Suprapubic skin (tissue), 4 donors: ENCODE results near the gene CAMTA1. TPM values are rescaled to one million over a fixed set of nuclear protein-coding genes. Genes with fewer than 3 reads are reported as not detected.
"Not testable (repeated sequence)": the region's sequence is repeated elsewhere in the genome, so short reads cannot be mapped to it uniquely, and the experiment has no call there.

Source experiments
- DNase-seq, 2 donors: peaks; one replicate each; pipeline ENCODE4 v3.0.0-alpha.2; 2019; ENCODE audit warnings: low spot score in 2 of 2
- H3K27ac ChIP-seq: fragments of 200-600 bp; sonication (generic); one replicate; pipeline ENCODE4 v1.5.1; 2019
- H3K27me3 ChIP-seq: fragments of 200-600 bp; sonication (generic); one replicate; pipeline ENCODE4 v1.5.1; 2019
- H3K36me3 ChIP-seq: fragments of 200-600 bp; sonication (generic); one replicate; pipeline ENCODE4 v1.5.1; 2019
- H3K4me1 ChIP-seq: fragments of 200-600 bp; sonication (generic); one replicate; pipeline ENCODE4 v1.5.1; 2019
- H3K4me3 ChIP-seq: fragments of 200-600 bp; sonication (generic); one replicate; pipeline ENCODE4 v1.5.1; 2019; ENCODE audit warnings: mild to moderate bottlenecking
- H3K9me3 ChIP-seq: fragments of 200-600 bp; sonication (generic); one replicate; pipeline ENCODE4 v1.5.1; 2019
- EP300 ChIP-seq: sonication (generic); formaldehyde crosslinking; IDR thresholded peaks from one replicate; pipeline ENCODE4 v1.6.1; 2017; ENCODE audit warnings: antibody characterized with exemption
- POLR2A ChIP-seq, 2 donors: fragments of 450-650 bp; IDR thresholded peaks; one replicate each; pipeline ENCODE4 v1.6.1; 2017; ENCODE audit warnings: antibody characterized with exemption in 2 of 2, mild to moderate bottlenecking in 2 of 2, moderate library complexity in 2 of 2
- POLR2AphosphoS5 ChIP-seq, 3 donors: sonication (generic); formaldehyde crosslinking; IDR thresholded peaks; one replicate each; pipeline ENCODE4 v1.6.1; 2017; ENCODE audit warnings: antibody characterized with exemption in 3 of 3
- WGBS: methylation state at CpG from one replicate; pipeline ENCODE4 v1.1.5; 2018; 5-methylcytosine and 5-hydroxymethylcytosine counted together
- total RNA-seq, 4 donors: library from RNA; depleted of rRNA; stranded (reverse); fragments of >200 nt; gene quantifications; one replicate each; pipeline ENCODE4 v1.1.0, GENCODE V29; 2016
- TF ChIP-seq, protein P1 (sequence below), 2 donors: fragments of 200-600 bp in 1 of 2; fragments of 450-650 bp in 1 of 2; sonication (generic) in 1 of 2; IDR thresholded peaks; one replicate each; pipeline ENCODE4 v1.5.1; 2016 to 2019; ENCODE audit warnings: antibody characterized with exemption in 2 of 2, mild to moderate bottlenecking in 1 of 2, moderate library complexity in 1 of 2

CAMTA1 gene
- total RNA-seq, 4 donors from 2014 or later = 40.4 to 54.1 (median 46.6) TPM

DNA sequence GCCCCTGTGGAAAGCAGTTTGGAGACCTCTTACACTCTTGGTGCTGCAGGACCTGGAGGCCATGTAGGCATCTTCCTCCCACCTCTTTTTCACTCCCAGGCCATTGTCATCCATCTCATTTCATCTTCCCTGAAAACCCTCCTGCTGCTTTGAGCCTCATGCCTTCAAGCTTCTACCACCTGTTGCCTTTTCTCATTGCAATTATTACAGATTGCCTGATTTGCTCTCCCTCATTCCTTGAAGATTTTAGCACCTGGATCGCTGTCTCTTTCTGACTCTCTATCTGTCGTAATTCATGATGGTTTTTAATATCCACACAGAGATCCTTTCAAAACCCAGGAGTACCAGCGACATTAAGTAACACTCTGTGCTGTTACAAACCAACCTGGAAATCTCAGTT is 350.2 kb downstream of the CAMTA1 start:
- Histone ChIP-seq H3K36me3 (no peaks in the 10 kb centered on the region), H3K4me1 (no peaks in the 10 kb centered on the region), H3K4me3 (no peak overlapping the region), H3K27ac (no peak overlapping the region), H3K9me3 (no peaks in the 10 kb centered on the region), H3K27me3 (peaks cover 9% of the 10 kb centered on the region)
- 90% methylated on average over 3 of the region's 3 CpGs for WGBS
- no peak for DNase-seq
- TF ChIP-seq POLR2AphosphoS5 (IDR thresholded peaks at IDR 0.05) = no peak
- TF ChIP-seq POLR2A (IDR thresholded peaks at IDR 0.05) = no peak
- TF ChIP-seq EP300 = no peak
- TF ChIP-seq, protein P1, sequence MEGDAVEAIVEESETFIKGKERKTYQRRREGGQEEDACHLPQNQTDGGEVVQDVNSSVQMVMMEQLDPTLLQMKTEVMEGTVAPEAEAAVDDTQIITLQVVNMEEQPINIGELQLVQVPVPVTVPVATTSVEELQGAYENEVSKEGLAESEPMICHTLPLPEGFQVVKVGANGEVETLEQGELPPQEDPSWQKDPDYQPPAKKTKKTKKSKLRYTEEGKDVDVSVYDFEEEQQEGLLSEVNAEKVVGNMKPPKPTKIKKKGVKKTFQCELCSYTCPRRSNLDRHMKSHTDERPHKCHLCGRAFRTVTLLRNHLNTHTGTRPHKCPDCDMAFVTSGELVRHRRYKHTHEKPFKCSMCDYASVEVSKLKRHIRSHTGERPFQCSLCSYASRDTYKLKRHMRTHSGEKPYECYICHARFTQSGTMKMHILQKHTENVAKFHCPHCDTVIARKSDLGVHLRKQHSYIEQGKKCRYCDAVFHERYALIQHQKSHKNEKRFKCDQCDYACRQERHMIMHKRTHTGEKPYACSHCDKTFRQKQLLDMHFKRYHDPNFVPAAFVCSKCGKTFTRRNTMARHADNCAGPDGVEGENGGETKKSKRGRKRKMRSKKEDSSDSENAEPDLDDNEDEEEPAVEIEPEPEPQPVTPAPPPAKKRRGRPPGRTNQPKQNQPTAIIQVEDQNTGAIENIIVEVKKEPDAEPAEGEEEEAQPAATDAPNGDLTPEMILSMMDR (IDR thresholded peaks at IDR 0.05) = no peak

DNA sequence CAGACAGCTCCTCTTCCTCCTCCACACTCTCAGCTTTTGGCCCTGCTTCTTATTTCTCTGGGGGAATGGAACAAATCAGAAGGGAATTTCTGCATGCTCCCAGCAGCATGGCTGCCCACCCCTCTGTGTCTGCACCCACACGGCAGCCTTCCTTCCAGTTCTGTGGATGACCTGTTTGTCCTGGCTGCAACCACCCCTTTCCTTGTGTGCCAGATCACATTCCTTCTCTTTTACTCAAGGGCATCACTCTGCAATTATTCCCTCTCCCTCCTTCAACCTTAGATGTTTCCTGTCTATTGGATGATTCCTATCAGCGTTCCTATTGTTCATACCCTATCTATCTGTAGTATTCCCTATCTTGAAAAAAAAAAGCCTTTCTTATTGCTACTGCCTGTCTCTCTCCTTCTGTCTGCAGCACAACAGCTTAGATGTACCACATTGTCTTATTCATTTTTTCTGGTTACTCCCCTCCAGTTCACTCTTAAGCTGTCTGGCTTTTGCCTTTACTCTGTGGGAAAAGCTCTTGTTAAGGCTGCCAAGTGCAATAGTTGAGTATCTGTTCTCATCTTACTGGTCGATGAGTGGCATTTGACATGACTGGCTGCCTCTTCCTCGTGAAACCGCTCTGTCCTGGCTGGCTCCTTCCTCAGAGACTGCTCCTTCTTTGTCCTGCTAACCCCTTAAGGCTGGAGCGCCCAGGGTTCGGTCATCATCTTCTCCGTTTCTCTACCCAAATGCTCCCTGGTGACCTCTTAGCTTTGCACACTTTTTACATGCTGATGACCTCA is 351.1 kb downstream of the CAMTA1 start:
- H3K4me3 ChIP-seq = no peak overlapping the region
- TF ChIP-seq EP300 (no peak), POLR2A (IDR thresholded peaks at IDR 0.05) (no peak), POLR2AphosphoS5 (IDR thresholded peaks at IDR 0.05) (no peak)
- TF ChIP-seq, protein P1 (IDR thresholded peaks at IDR 0.05) = no peak
- no peaks in the 10 kb centered on the region for H3K36me3 ChIP-seq
- H3K27ac ChIP-seq = no peak overlapping the region
- 76% methylated on average over 8 of the region's 8 CpGs for whole genome bisulfite sequencing
- no peaks in the 10 kb centered on the region for H3K9me3 ChIP-seq
- no peaks in the 10 kb centered on the region for H3K4me1 ChIP-seq
- no peak for DNase-seq
- peaks cover 9% of the 10 kb centered on the region for H3K27me3 ChIP-seq

- Histone ChIP-seq H3K4me1 (no peaks in the 10 kb centered on the region), H3K27me3 (peaks cover 9% of the 10 kb centered on the region), H3K9me3 (no peaks in the 10 kb centered on the region), H3K36me3 (no peaks in the 10 kb centered on the region), H3K27ac (no peak overlapping the region), H3K4me3 (no peak overlapping the region)
- TF ChIP-seq POLR2A (IDR thresholded peaks at IDR 0.05) = no peak
- no peak for TF ChIP-seq EP300
- TF ChIP-seq, protein P1 (IDR thresholded peaks at IDR 0.05) = no peak
- TF ChIP-seq POLR2AphosphoS5 (IDR thresholded peaks at IDR 0.05) = no peak
- no peak for DNase-seq
Observed at GRCh38 chr1:7140251-7140650, 355.0 kb downstream of the CAMTA1 start.

GRCh38 chr1:7145947-7146346 is 360.7 kb downstream of the CAMTA1 start:
- Histone ChIP-seq H3K4me1 (no peaks in the 10 kb centered on the region), H3K9me3 (no peaks in the 10 kb centered on the region), H3K36me3 (no peaks in the 10 kb centered on the region), H3K27me3 (peaks cover 20% of the 10 kb centered on the region), H3K4me3 (no peak overlapping the region), H3K27ac (no peak overlapping the region)
- WGBS = 77% methylated on average over 8 of the region's 9 CpGs
- TF ChIP-seq POLR2A (IDR thresholded peaks at IDR 0.05) (no peak), EP300 (no peak), POLR2AphosphoS5 (IDR thresholded peaks at IDR 0.05) (no peak)
- TF ChIP-seq, protein P1 (IDR thresholded peaks at IDR 0.05) = no peak
- DNase-seq = no peak

- 91% methylated on average over 5 of the region's 5 CpGs for WGBS
Observed at GRCh38 chr1:7146710-7147109, 361.5 kb downstream of the CAMTA1 start.

DNA sequence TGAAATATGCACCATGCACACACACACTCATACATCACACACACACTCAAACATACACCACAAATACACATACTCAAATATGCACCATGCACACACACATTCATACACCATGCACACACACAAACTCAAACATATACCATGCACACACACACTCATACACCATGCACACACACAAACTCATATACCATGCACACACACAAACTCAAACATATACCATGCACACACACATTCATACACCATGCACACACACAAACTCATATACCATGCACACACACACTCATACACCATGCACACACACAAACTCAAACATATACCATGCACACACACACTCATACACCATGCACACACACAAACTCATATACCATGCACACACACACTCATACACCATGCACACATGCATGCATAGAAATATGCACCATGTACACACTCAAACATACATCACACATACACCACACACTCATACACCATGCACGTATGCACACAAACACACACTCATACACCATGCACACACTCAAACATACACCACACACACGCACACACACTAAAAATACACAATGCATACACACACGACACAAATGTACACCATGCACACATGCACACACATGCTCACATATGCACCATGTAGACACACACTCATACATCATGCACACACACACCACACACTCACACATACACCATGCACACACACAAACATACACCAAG is 362.5 kb downstream of the CAMTA1 start:
- H3K4me3 ChIP-seq, DNase-seq, H3K36me3 ChIP-seq, H3K9me3 ChIP-seq, H3K4me1 ChIP-seq, H3K27ac ChIP-seq: not testable (repeated sequence)
- peaks cover 34% of the 10 kb centered on the region for H3K27me3 ChIP-seq
- 94% methylated on average over 3 of the region's 3 CpGs for WGBS

More at GRCh38 chr1:7146710-7147109, 361.5 kb downstream of the CAMTA1 start:
- H3K36me3 ChIP-seq = no peaks in the 10 kb centered on the region
- H3K27me3 ChIP-seq = peaks cover 27% of the 10 kb centered on the region
- no peak overlapping the region for H3K27ac ChIP-seq
- H3K4me3 ChIP-seq = no peak overlapping the region
- no peaks in the 10 kb centered on the region for H3K4me1 ChIP-seq
- no peaks in the 10 kb centered on the region for H3K9me3 ChIP-seq
- no peak for DNase-seq
- TF ChIP-seq POLR2A (IDR thresholded peaks at IDR 0.05) (no peak), POLR2AphosphoS5 (IDR thresholded peaks at IDR 0.05) (no peak), EP300 (no peak)
- TF ChIP-seq, protein P1 (IDR thresholded peaks at IDR 0.05) = no peak
